GM12878 (cell line): ENCODE results near the gene SLC1A1. TPM values are rescaled to one million over a fixed set of nuclear protein-coding genes. Genes with fewer than 3 reads are reported as not detected.

Source experiments
- CBFB ChIP-seq: IDR thresholded peaks from 2 replicates; pipeline ENCODE4 v1.6.1; 2016; ENCODE audit warnings: antibody characterized with exemption, low read depth
- CHD1 ChIP-seq: IDR thresholded peaks from 2 replicates; pipeline ENCODE4 v1.6.1; 2012; ENCODE audit warnings: low read depth, low read length, improper control_type of control experiment
- CHD2 ChIP-seq: IDR thresholded peaks from 2 replicates; pipeline ENCODE4 v1.6.1; 2011; ENCODE audit warnings: low read depth, low read length, improper control_type of control experiment, borderline replicate concordance
- IRF4 ChIP-seq: IDR thresholded peaks from 2 replicates; pipeline ENCODE4 v1.6.1; 2011; ENCODE audit warnings: low read depth, low read length
- JUNB ChIP-seq: IDR thresholded peaks from 2 replicates; pipeline ENCODE4 v1.6.1; 2016; ENCODE audit warnings: antibody characterized with exemption, mild to moderate bottlenecking
- NRF1 ChIP-seq: conservative IDR thresholded peaks from 2 replicates; pipeline ENCODE4 v1.6.1; 2011; ENCODE audit warnings: mild to moderate bottlenecking, low read depth, low read length, improper control_type of control experiment
- PML ChIP-seq: IDR thresholded peaks from 2 replicates; pipeline ENCODE4 v1.6.1; 2012; ENCODE audit warnings: low read length, inconsistent platforms
- POLR2A ChIP-seq: IDR thresholded peaks from 2 replicates; pipeline ENCODE4 v1.6.1; 2011; ENCODE audit warnings: low read depth, mild to moderate bottlenecking, low read length
- POLR2AphosphoS2 ChIP-seq: IDR thresholded peaks from 2 replicates; pipeline ENCODE4 v1.6.1; 2011; ENCODE audit warnings: low read depth, mild to moderate bottlenecking, low read length, improper control_type of control experiment, moderate library complexity
- POU2F2 ChIP-seq: IDR thresholded peaks from 3 replicates; pipeline ENCODE4 v1.6.1; 2011; ENCODE audit warnings: low read depth, mild to moderate bottlenecking, low read length, borderline replicate concordance
- RAD51 ChIP-seq: fragments of 450-650 bp; IDR thresholded peaks from 2 replicates; pipeline ENCODE4 v1.6.1; 2016; ENCODE audit warnings: moderate library complexity, mild to moderate bottlenecking, inconsistent platforms
- RCOR1 ChIP-seq: conservative IDR thresholded peaks from 2 replicates; pipeline ENCODE4 v1.6.1; 2012; ENCODE audit warnings: low read depth, low read length, improper control_type of control experiment
- RFX5 ChIP-seq: IDR thresholded peaks from 2 replicates; pipeline ENCODE4 v1.6.1; 2011; ENCODE audit warnings: low read depth, low read length, improper control_type of control experiment
- SMAD1 ChIP-seq: fragments of 450-650 bp; IDR thresholded peaks from 2 replicates; pipeline ENCODE4 v1.6.1; 2018; ENCODE audit warnings: mild to moderate bottlenecking, low read depth; ENCODE audit not compliant: partially characterized antibody
- SMARCA5 ChIP-seq: fragments of 450-650 bp; IDR thresholded peaks from 2 replicates; pipeline ENCODE4 v1.6.1; 2017; ENCODE audit warnings: mild to moderate bottlenecking
- SREBF1 ChIP-seq: IDR thresholded peaks from 2 replicates; pipeline ENCODE4 v1.6.1; 2012; ENCODE audit warnings: mild to moderate bottlenecking, low read length
- YY1 ChIP-seq: IDR thresholded peaks from 2 replicates; pipeline ENCODE4 v1.6.1; 2011; ENCODE audit warnings: low read depth, mild to moderate bottlenecking, low read length
- polyA plus RNA-seq, 11 experiments: library from polyadenylated mRNA; depleted of rRNA in 4 of 11; unstranded in 6 of 11; stranded (reverse) in 5 of 11; fragments of >200 nt; fragmentation: Nextera tagmentation in 4 of 11; fragmentation: Illumina TruSeq in 1 of 11; extraction: Ambion mirVana in 4 of 11; extraction: Trizol in 1 of 11; gene quantifications; 1 replicate in 1 of 11; 2 replicates in 10 of 11; pipeline versions ENCODE4 v1.2.1 to v1.2.3, GENCODE V29; 2011 to 2016; ENCODE audit warnings: inconsistent platforms in 2 of 11, missing spikeins in 2 of 11, low read depth in 1 of 11
- total RNA-seq, 4 experiments: library from RNA; depleted of rRNA in 3 of 4; stranded (reverse); fragments of >200 nt in 3 of 4; fragmentation: Illumina TruSeq in 1 of 4; extraction: Trizol in 1 of 4; gene quantifications; 2 replicates each; pipeline versions ENCODE4 v1.2.1 to v1.2.3, GENCODE V29; 2013 to 2021
- TF ChIP-seq, protein P1 (sequence below): fragments of 450-650 bp; conservative IDR thresholded peaks from 2 replicates; pipeline ENCODE4 v1.6.1; 2017; ENCODE audit warnings: mild to moderate bottlenecking, moderate library complexity
- TF ChIP-seq, protein P2 (sequence below): fragments of 450-650 bp; IDR thresholded peaks from 2 replicates; pipeline ENCODE4 v1.6.1; 2014; ENCODE audit warnings: mild to moderate bottlenecking
- TF ChIP-seq, protein P3 (sequence below): IDR thresholded peaks from 2 replicates; pipeline ENCODE4 v1.6.1; 2012; ENCODE audit warnings: low read depth, low read length, improper control_type of control experiment
- TF ChIP-seq, protein P4 (sequence below): fragments of 450-650 bp; IDR thresholded peaks from 2 replicates; pipeline ENCODE4 v1.6.1; 2017; ENCODE audit warnings: mild to moderate bottlenecking, moderate library complexity
- TF ChIP-seq, protein P5 (sequence below): IDR thresholded peaks from 2 replicates; pipeline ENCODE4 v1.6.1; 2012; ENCODE audit warnings: low read depth, low read length, improper control_type of control experiment
- TF ChIP-seq, protein P6 (sequence below): IDR thresholded peaks from 2 replicates; pipeline ENCODE4 v1.6.1; 2011; ENCODE audit warnings: borderline replicate concordance, low read depth, mild to moderate bottlenecking, moderate library complexity, mixed read lengths, low read length; ENCODE audit not compliant: insufficient read depth; ENCODE audit errors: extremely low read length

SLC1A1 gene
- total and polyA plus RNA-seq, 10 of the 15 experiments (the other 5 are each of a cell fraction or from before 2014, with no cell fraction given): 4.2 to 24.9 (median 18.3) TPM

DNA sequence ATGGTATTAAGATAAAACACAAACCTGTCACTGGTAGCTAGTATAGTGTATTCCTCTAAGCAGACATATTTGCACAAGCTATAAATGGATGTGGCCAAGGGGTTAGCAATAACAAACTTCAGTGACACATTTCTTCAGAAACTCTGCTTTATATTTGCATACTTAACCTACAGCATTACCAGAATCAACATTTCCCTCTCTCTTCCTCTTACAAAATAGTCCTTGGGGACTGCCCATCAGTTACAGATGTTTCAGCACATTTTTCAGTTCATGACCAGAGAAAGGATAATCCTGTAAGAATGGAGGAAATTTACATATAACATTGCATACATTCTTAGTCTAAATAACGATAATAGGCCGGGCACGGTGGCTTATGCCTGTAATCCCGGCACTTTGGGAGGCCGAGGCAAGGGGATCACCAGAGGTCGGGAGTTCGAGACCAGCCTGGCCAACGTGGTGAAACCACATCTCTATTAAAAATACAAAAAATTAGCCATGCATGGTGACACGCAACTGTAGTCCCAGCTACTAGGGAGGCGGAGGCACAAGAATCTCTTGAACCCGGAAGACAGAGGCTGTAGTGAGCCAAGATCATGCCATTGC, 25.3 kb upstream of the SLC1A1 start (continued):
- TF ChIP-seq POU2F2: peak; percentile 99
- no peak for TF ChIP-seq SREBF1
- TF ChIP-seq, protein P1, sequence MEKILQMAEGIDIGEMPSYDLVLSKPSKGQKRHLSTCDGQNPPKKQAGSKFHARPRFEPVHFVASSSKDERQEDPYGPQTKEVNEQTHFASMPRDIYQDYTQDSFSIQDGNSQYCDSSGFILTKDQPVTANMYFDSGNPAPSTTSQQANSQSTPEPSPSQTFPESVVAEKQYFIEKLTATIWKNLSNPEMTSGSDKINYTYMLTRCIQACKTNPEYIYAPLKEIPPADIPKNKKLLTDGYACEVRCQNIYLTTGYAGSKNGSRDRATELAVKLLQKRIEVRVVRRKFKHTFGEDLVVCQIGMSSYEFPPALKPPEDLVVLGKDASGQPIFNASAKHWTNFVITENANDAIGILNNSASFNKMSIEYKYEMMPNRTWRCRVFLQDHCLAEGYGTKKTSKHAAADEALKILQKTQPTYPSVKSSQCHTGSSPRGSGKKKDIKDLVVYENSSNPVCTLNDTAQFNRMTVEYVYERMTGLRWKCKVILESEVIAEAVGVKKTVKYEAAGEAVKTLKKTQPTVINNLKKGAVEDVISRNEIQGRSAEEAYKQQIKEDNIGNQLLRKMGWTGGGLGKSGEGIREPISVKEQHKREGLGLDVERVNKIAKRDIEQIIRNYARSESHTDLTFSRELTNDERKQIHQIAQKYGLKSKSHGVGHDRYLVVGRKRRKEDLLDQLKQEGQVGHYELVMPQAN: peak; percentile 52; the same call in 1 of the 2 replicates
- no peak for TF ChIP-seq SMARCA5
- no peak for TF ChIP-seq RFX5
- TF ChIP-seq JUNB: peak; percentile 98
- peak; percentile 95 for TF ChIP-seq IRF4
- peak; percentile 74 for TF ChIP-seq CBFB
- no peak for TF ChIP-seq POLR2A
- TF ChIP-seq PML: peak; percentile 51; the same call in 1 of the 2 replicates
- TF ChIP-seq YY1: peak; percentile 71; the same call in 1 of the 2 replicates
- TF ChIP-seq, protein P2, sequence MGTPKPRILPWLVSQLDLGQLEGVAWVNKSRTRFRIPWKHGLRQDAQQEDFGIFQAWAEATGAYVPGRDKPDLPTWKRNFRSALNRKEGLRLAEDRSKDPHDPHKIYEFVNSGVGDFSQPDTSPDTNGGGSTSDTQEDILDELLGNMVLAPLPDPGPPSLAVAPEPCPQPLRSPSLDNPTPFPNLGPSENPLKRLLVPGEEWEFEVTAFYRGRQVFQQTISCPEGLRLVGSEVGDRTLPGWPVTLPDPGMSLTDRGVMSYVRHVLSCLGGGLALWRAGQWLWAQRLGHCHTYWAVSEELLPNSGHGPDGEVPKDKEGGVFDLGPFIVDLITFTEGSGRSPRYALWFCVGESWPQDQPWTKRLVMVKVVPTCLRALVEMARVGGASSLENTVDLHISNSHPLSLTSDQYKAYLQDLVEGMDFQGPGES: no peak
- TF ChIP-seq CHD1: no peak
- no peak for TF ChIP-seq SMAD1
- TF ChIP-seq CHD2: peak; percentile 68; the same call in 1 of the 2 replicates
- TF ChIP-seq RAD51: no peak
- TF ChIP-seq, protein P3, sequence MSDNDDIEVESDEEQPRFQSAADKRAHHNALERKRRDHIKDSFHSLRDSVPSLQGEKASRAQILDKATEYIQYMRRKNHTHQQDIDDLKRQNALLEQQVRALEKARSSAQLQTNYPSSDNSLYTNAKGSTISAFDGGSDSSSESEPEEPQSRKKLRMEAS: no peak
- TF ChIP-seq, protein P4, sequence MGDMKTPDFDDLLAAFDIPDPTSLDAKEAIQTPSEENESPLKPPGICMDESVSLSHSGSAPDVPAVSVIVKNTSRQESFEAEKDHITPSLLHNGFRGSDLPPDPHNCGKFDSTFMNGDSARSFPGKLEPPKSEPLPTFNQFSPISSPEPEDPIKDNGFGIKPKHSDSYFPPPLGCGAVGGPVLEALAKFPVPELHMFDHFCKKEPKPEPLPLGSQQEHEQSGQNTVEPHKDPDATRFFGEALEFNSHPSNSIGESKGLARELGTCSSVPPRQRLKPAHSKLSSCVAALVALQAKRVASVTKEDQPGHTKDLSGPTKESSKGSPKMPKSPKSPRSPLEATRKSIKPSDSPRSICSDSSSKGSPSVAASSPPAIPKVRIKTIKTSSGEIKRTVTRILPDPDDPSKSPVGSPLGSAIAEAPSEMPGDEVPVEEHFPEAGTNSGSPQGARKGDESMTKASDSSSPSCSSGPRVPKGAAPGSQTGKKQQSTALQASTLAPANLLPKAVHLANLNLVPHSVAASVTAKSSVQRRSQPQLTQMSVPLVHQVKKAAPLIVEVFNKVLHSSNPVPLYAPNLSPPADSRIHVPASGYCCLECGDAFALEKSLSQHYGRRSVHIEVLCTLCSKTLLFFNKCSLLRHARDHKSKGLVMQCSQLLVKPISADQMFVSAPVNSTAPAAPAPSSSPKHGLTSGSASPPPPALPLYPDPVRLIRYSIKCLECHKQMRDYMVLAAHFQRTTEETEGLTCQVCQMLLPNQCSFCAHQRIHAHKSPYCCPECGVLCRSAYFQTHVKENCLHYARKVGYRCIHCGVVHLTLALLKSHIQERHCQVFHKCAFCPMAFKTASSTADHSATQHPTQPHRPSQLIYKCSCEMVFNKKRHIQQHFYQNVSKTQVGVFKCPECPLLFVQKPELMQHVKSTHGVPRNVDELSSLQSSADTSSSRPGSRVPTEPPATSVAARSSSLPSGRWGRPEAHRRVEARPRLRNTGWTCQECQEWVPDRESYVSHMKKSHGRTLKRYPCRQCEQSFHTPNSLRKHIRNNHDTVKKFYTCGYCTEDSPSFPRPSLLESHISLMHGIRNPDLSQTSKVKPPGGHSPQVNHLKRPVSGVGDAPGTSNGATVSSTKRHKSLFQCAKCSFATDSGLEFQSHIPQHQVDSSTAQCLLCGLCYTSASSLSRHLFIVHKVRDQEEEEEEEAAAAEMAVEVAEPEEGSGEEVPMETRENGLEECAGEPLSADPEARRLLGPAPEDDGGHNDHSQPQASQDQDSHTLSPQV: no peak
- no peak for TF ChIP-seq POLR2AphosphoS2
- TF ChIP-seq, protein P5, sequence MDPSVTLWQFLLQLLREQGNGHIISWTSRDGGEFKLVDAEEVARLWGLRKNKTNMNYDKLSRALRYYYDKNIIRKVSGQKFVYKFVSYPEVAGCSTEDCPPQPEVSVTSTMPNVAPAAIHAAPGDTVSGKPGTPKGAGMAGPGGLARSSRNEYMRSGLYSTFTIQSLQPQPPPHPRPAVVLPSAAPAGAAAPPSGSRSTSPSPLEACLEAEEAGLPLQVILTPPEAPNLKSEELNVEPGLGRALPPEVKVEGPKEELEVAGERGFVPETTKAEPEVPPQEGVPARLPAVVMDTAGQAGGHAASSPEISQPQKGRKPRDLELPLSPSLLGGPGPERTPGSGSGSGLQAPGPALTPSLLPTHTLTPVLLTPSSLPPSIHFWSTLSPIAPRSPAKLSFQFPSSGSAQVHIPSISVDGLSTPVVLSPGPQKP: no peak
- TF ChIP-seq RCOR1: 0 out of 2 replicates have a peak, but pooled peaks have one; percentile 69
- TF ChIP-seq, protein P6, sequence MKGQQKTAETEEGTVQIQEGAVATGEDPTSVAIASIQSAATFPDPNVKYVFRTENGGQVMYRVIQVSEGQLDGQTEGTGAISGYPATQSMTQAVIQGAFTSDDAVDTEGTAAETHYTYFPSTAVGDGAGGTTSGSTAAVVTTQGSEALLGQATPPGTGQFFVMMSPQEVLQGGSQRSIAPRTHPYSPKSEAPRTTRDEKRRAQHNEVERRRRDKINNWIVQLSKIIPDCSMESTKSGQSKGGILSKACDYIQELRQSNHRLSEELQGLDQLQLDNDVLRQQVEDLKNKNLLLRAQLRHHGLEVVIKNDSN: no peak
- no peak for TF ChIP-seq NRF1
